H4 (cell line): ENCODE results near the gene LHFPL3. TPM values are rescaled to one million over a fixed set of nuclear protein-coding genes. Genes with fewer than 3 reads are reported as not detected.
"Not testable (repeated sequence)": the region's sequence is repeated elsewhere in the genome, so short reads cannot be mapped to it uniquely, and the experiment has no call there.

Source experiments
- DNase-seq: peaks from one replicate; pipeline ENCODE4 v3.0.0-alpha.2; 2015; ENCODE audit warnings: low spot score
- total RNA-seq: library from RNA; depleted of rRNA; stranded (reverse); fragments of >200 nt; shearing (Covaris generic); gene quantifications from 2 replicates; pipeline ENCODE4 v1.2.3, GENCODE V29; 2014

LHFPL3 gene
- total RNA-seq, 1 experiment from 2014 or later, result 0.43 TPM

DNA sequence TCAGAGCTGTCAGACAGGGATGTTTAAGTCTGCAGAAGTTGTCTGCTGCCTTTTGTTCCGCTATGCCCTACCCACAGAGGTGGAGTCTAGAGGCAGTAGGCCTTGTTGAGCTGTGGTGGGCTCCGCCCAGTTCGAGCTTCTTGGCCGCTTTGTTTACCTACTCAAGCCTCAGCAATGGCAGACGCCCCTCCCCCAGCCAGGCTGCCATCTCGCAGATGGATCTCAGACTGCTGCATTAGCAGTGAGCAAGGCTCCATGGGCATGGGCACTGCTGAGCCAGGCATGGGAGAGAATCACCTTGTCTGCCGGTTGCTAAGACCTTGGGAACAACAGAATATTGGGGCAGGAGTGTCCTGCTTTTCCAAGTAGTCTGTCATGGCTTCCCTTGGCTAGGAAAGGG is 267.2 kb downstream of the LHFPL3 start:
- DNase-seq, result not testable (repeated sequence)

- DNase-seq, result no peak
Observed at GRCh38 chr7:104603957-104604356, 275.6 kb downstream of the LHFPL3 start.

DNA sequence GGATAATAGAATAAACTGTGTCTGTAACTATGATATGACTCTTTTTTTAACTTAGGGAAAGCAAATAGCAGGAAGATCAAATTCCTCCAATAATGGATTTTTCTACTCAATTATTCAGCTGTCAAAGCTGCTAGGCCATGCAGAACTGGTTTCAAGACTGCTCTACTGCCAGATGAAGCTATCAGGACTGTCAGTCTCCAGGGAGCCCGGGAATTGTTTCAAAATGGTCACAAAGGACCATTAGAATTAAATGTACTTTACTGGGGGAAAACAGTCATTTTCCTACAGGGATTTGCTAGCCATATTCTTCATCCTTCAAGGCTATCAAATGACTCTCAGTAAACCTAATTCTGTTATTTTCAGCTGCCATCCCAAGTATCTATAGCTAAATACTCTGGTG is 276.3 kb downstream of the LHFPL3 start:
- DNase-seq, result no peak

DNA sequence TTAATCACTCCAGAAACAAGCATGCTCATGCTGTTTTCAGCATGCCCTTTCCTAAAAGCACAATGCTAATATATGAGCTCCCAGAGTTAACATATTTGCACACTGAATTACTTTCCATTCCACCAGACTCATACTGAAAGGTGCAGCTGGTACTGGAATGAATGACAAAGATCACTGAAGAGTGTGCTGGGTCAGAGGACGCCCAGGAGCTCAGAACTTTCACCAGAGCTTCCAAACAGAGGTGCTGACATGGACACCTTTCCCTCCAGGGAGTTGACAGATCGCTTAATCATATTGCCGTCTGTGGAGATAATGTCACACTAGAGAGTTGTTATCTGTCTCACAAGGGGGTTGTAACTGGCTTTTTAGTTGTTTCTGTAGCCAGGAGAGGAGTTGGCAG is 292.9 kb downstream of the LHFPL3 start:
- no peak for DNase-seq

- DNase-seq, result no peak
Observed at GRCh38 chr7:104625956-104626355, 297.6 kb downstream of the LHFPL3 start.

DNA sequence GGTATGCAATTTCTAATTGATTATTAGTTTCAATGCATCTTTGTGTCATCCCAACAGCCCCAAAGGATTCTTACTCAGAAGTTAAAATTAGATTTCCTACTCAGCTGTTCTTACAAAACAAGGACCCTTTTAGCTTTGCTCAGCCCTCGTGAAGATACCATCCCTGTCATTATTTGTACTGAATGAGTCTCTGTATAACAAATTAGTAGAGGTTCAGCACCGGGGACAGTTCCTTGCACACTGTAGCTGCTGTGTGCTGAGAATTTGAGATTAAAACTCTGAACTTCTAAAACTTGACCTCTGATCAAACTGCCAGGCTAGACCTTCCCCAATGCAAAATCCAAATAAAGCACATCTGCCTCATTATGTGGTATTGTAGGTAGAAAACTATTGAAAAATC is 299.1 kb downstream of the LHFPL3 start:
- no peak for DNase-seq

DNA sequence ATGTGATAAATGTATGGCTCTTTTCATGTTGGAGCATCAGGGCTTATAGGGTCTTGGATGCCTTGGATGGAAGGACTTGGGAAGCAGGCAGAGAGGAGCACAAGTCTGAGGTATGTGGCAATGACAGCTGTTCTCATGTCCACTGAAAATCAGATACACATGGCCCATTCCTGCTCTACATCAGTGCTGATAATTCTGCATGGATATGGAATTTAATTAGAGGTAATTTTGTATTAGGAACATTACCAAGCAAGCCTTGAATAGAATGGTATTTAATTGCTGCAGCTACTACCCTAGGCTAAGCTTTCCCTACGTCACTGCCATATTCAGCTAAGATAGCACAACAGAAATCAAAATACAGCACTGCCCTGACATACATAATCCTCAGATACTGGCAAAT is 299.6 kb downstream of the LHFPL3 start:
- no peak for DNase-seq

- DNase-seq, result no peak
Observed at GRCh38 chr7:104629408-104629807, 301.0 kb downstream of the LHFPL3 start.

GRCh38 chr7:104640506-104640905 is 312.1 kb downstream of the LHFPL3 start:
- DNase-seq, result no peak

GRCh38 chr7:104642560-104642959 is 314.2 kb downstream of the LHFPL3 start:
- DNase-seq, result no peak

DNA sequence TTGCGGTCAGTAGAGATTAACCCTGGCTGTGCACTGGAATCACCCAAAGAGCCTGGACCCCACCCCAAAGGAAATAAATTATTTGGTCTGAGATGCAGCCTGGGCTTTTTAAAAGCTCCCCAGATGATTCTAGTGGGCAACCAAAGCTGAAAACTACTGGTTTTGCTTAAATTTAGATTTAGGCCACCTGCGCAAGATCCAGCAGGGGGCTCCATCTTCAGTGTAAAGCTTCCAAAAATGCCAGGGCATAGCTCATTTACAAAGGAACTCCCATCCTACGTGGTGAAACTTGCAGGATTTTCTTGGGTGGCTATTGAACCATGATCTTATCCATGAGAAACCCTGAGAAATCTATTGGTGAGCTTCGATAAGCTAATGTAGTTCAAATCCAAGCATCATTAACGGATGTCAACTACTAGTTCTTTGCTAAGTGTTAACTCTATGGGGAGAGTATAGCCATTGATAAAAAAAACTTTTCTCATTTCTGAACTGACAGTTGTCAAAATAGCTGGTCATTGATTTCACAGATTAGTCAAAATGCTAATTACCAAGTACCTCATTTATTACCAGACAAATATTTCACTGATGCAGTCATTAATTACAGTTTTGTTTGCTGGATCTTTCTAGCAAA is 315.3 kb downstream of the LHFPL3 start:
- no peak for DNase-seq

- DNase-seq, result peak; percentile 14
Observed at GRCh38 chr7:104650991-104651640, 322.7 kb downstream of the LHFPL3 start.

- no peak for DNase-seq
Observed at GRCh38 chr7:104652434-104652833, 324.0 kb downstream of the LHFPL3 start.

GRCh38 chr7:104652865-104653264 is 324.5 kb downstream of the LHFPL3 start:
- DNase-seq, result no peak

DNA sequence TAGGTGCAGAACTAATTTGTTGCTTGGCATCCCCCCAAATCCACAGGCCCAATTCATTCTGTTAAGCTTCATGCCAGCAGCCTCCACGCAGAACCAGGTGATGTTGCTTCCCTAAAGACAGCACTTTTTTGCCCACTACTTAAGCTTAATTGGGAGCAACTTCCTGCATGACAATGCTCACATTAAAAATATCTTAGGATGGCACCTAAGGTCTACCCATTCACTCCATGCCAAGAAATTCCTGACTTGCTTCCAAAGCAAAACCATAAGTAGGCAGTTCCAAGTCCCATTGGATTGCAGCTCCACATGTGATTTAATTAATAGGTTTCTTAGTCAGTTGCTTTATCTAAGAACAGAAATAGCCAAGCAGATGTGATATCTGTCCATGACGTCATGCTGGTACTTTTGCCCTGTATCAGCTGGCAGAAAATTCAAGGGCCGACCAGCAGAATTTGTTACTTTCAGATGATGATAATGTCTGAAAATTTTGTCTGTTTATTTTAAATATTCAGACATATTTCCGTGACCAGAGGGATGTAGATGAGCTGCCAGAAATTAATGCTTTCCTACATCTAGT is 325.5 kb downstream of the LHFPL3 start:
- DNase-seq, result no peak

DNA sequence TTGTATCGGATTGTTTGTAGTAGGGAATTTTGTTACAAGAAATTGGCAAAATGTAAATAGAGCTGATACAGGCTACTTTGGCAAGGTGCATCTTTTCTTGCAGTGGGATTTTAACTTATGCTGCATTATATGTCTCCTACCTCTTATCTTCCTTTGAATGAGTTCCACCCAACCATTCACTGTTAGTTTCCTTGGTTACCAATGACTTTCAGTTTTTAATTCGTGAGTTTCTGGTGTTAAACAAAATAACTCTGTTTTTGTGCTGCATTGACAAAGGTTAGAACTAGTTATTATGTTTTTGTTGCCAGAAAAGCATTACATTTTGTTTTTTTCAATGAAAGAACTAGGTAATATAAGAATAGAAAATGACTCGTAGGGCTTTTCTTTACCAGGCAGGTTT is 327.2 kb downstream of the LHFPL3 start:
- DNase-seq, result no peak

GRCh38 chr7:104656467-104656866 is 328.1 kb downstream of the LHFPL3 start:
- DNase-seq, result no peak

DNA sequence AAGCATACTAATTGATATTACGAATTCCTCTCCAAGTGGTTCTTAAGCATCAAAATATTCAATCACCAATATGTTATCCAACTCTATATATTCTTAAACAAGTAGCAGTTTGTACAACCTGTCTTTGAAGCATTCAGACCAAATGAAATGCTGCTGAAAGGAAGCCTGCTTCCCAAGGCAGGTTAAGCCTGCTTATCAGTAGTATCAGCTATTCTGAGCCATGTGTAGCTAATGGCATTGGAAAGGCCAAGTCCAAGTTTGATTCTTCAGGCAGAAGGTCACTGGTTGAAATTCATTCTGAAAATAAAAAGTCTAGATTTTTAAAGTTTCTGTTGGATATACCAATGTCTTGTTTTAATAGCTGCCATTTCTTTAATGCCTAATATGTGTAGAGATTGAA is 328.7 kb downstream of the LHFPL3 start:
- no peak for DNase-seq

DNA sequence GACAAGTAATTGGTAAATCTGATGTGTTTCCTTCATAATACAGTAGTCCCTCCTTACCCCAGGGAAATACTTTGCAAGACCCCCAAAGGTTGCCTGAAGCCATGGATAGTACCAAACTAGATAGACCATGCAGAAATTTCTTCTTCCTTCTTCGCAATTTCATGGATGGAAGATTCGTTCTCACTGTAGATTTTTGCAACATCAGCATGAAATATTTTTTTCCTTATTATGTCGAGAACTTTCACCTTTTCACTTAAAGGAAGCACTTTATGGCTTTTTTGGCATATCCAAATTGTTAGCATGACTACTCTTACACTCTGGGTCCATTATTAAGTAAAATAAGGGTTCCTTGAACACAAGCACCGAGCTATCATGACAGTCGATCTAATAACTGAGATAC is 333.2 kb downstream of the LHFPL3 start:
- no peak for DNase-seq

DNA sequence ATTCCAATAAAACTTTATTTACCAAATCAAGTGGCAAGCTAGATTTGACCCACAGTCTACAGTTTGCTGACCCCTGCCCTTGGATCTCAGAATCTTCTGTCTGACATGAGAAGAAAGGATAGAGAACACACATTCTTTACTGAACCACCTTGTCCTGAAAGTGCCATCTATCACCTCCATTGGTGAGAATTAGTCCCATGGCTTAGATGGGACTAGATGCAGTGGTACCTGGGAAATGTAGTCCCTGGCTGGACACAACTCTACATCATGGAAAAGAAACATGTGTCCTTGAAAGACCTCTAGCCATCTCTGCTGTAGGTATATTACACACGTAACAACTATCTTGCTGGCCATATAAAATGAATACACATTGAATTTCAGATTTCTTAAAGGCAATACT is 336.2 kb downstream of the LHFPL3 start:
- no peak for DNase-seq

GRCh38 chr7:104677587-104677986 is 349.2 kb downstream of the LHFPL3 start:
- no peak for DNase-seq

GRCh38 chr7:104679085-104679484 is 350.7 kb downstream of the LHFPL3 start:
- DNase-seq, result no peak

GRCh38 chr7:104686286-104686685 is 357.9 kb downstream of the LHFPL3 start:
- no peak for DNase-seq

DNA sequence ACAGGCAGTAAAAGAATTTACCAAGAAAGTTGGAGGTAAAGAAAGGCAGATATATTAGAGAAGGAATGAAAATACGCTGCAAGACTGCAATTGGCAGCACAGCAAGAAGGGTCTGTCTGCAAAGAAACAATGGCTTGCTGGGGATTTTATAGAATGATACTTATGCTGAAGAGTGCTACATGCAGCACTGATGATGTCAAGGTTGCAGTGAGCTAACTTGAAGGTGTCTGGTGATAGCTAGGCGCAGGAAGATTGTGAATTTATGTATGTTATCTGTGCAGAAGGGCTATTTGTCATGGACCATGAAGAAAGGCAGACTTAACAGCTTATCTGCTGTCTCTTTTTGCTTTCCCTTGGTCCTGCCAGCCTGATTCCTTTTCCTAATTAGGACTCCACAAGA is 366.3 kb downstream of the LHFPL3 start:
- DNase-seq, result no peak
